HepG2 (cell line): Measurements from ENCODE around the gene DHX16. TPM values are rescaled to one million over a fixed set of nuclear protein-coding genes. Genes with fewer than 3 reads are reported as not detected.

Experiments
- CENPX ChIP-seq: sonication (generic); formaldehyde crosslinking; IDR thresholded peaks from 2 replicates; pipeline ENCODE4 v1.9.0; 2021; ENCODE audit warnings: mild to moderate bottlenecking, missing genetic modification reagents, moderate library complexity
- ELF4 ChIP-seq: sonication (generic); formaldehyde crosslinking; IDR thresholded peaks from 2 replicates; pipeline ENCODE4 v1.5.0; 2020; ENCODE audit warnings: missing genetic modification reagents, mild to moderate bottlenecking, moderate library complexity, borderline replicate concordance
- NFYB ChIP-seq: sonication (generic); formaldehyde crosslinking; IDR thresholded peaks from 2 replicates; pipeline ENCODE4 v1.4.0; 2020; ENCODE audit warnings: missing genetic modification reagents
- NKX3-1 ChIP-seq: sonication (generic); formaldehyde crosslinking; IDR thresholded peaks from 2 replicates; pipeline ENCODE4 v1.5.0; 2020; ENCODE audit warnings: missing genetic modification reagents
- ONECUT2 ChIP-seq: sonication (generic); formaldehyde crosslinking; IDR thresholded peaks from 2 replicates; pipeline ENCODE4 v1.4.0; 2020; ENCODE audit warnings: missing genetic modification reagents
- SNAI1 ChIP-seq: sonication (generic); formaldehyde crosslinking; IDR thresholded peaks from 2 replicates; pipeline ENCODE4 v1.5.0; 2020; ENCODE audit warnings: mild to moderate bottlenecking, missing genetic modification reagents, borderline replicate concordance
- TSC22D2 ChIP-seq: sonication (generic); formaldehyde crosslinking; IDR thresholded peaks from 2 replicates; pipeline ENCODE4 v1.5.1; 2020; ENCODE audit warnings: missing genetic modification reagents, mild to moderate bottlenecking, borderline replicate concordance
- YY1 ChIP-seq: IDR thresholded peaks from 2 replicates; pipeline ENCODE4 v1.6.1; 2011; ENCODE audit warnings: low read length, low read depth, moderate library complexity, mild to moderate bottlenecking; ENCODE audit not compliant: insufficient read depth, insufficient replicate concordance
- ZBTB3 ChIP-seq: sonication (generic); formaldehyde crosslinking; IDR thresholded peaks from 2 replicates; pipeline ENCODE4 v1.4.0; 2020; ENCODE audit warnings: low read depth, mild to moderate bottlenecking, moderate library complexity, missing genetic modification reagents, borderline replicate concordance
- ZNF329 ChIP-seq: sonication (generic); formaldehyde crosslinking; IDR thresholded peaks from 2 replicates; pipeline ENCODE4 v1.9.0; 2021; ENCODE audit warnings: low read depth, mild to moderate bottlenecking, missing genetic modification reagents
- ZNF605 ChIP-seq: sonication (generic); formaldehyde crosslinking; IDR thresholded peaks from 2 replicates; pipeline ENCODE4 v1.8.0; 2022; ENCODE audit warnings: mild to moderate bottlenecking, missing genetic modification reagents
- ZNF780A ChIP-seq: sonication (generic); formaldehyde crosslinking; IDR thresholded peaks from 2 replicates; pipeline ENCODE4 v1.8.0; 2022; ENCODE audit warnings: mild to moderate bottlenecking, missing genetic modification reagents, moderate library complexity
- ZNF878 ChIP-seq: sonication (generic); formaldehyde crosslinking; IDR thresholded peaks from 2 replicates; pipeline ENCODE4 v1.8.1; 2023; ENCODE audit warnings: mild to moderate bottlenecking, missing genetic modification reagents, moderate library complexity
- polyA plus RNA-seq, 8 experiments: library from polyadenylated mRNA; depleted of rRNA in 3 of 8; stranded (reverse) in 7 of 8; unstranded in 1 of 8; fragments of >200 nt; fragmentation: Illumina TruSeq in 4 of 8; extraction: Trizol in 4 of 8; gene quantifications; 2 replicates each; pipeline versions ENCODE4 v1.2.1 to v1.2.3, GENCODE V29; 2011 to 2016; ENCODE audit warnings: low read depth in 4 of 8, missing spikeins in 1 of 8, mixed read lengths in 1 of 8; ENCODE audit not compliant: insufficient read depth in 1 of 8
- total RNA-seq, 5 experiments: library from RNA; depleted of rRNA; stranded (reverse); fragments of >200 nt; fragmentation: Illumina TruSeq; extraction: Trizol; gene quantifications; 2 replicates each; pipeline ENCODE4 v1.2.3, GENCODE V29; 2016; ENCODE audit warnings: low read depth in 1 of 5
- TF ChIP-seq, protein P1 (sequence below), 2 experiments: fragments of 450-650 bp in 1 of 2; sonication (generic) in 1 of 2; formaldehyde crosslinking; IDR thresholded peaks; 2 replicates each; pipeline versions ENCODE4 v1.5.0 to v1.8.0; 2020 to 2022; ENCODE audit warnings: mild to moderate bottlenecking in 1 of 2, missing genetic modification reagents in 1 of 2
- TF ChIP-seq, protein P2 (sequence below): sonication (generic); formaldehyde crosslinking; IDR thresholded peaks from 2 replicates; pipeline ENCODE4 v1.9.0; 2021; ENCODE audit warnings: mild to moderate bottlenecking, missing genetic modification reagents
- TF ChIP-seq, protein P3 (sequence below): sonication (generic); formaldehyde crosslinking; IDR thresholded peaks from 2 replicates; pipeline ENCODE4 v1.4.0; 2020; ENCODE audit warnings: mild to moderate bottlenecking, missing genetic modification reagents

Gene DHX16
- total and polyA plus RNA-seq, 2 of the 13 experiments (the other 11 are each of a cell fraction or from before 2014, with no cell fraction given): 57.0 to 58.5 TPM

DNA sequence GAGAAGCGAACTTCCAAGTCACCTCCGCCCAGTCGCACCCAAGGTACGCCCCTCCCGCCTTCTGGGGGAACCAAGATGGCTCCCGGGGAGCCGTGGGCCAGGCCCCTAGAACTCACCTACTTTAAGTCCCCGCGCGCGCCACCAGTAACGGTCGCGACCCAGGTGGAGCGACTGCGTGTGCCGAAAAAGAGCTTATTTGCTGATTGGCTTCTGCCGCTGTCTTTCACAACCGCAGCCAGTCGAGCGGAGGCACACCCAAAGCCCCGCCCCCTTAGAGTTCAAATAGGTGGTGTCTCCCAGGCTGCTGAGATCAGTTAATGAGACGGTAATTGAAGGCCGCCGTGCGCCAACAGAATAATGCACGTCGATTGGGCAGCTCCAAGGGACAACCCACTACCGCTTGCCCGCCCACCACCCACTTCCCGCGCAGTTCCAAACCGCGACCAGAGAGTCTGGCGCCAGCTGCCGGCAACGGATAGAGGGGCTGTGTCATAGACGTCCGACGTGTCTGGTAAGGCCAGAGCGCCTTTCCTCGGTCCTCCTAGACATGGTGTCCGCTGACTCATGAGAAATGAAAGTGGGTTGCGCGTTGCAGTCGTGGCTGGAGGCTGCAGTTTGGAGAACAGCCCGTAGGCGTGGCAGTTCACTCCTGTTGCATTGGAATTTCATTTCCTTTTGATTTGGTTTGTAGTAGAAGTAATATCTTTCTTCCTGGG is 44.5 kb upstream of the DHX16 start, which contains the start of gene MDC1 (continued):
- TF ChIP-seq, protein P1, sequence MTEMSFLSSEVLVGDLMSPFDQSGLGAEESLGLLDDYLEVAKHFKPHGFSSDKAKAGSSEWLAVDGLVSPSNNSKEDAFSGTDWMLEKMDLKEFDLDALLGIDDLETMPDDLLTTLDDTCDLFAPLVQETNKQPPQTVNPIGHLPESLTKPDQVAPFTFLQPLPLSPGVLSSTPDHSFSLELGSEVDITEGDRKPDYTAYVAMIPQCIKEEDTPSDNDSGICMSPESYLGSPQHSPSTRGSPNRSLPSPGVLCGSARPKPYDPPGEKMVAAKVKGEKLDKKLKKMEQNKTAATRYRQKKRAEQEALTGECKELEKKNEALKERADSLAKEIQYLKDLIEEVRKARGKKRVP (CRISPR knock-in tag; IDR thresholded peaks at IDR 0.05): peak in 1 of 2 experiments; percentile 86; a peak in 2 of 4 replicates
- TF ChIP-seq ONECUT2 (CRISPR knock-in tag) (no peak), SNAI1 (CRISPR knock-in tag) (no peak), ZNF878 (CRISPR knock-in tag) (peak; percentile 99), ZNF605 (CRISPR knock-in tag) (peak; percentile 94; the same call in 1 of the 2 replicates), ZNF329 (peak; percentile 68; the same call in 1 of the 2 replicates), ZBTB3 (CRISPR knock-in tag) (peak; percentile 88; the same call in 1 of the 2 replicates), NKX3-1 (CRISPR knock-in tag) (no peak; the same call in 1 of the 2 replicates), ZNF780A (CRISPR knock-in tag) (peak; percentile 90), TSC22D2 (CRISPR knock-in tag) (peak; percentile 92), YY1 (peak; percentile 94), CENPX (CRISPR knock-in tag) (no peak), NFYB (peak; percentile 98), ELF4 (CRISPR knock-in tag) (no peak)
- TF ChIP-seq, protein P2, sequence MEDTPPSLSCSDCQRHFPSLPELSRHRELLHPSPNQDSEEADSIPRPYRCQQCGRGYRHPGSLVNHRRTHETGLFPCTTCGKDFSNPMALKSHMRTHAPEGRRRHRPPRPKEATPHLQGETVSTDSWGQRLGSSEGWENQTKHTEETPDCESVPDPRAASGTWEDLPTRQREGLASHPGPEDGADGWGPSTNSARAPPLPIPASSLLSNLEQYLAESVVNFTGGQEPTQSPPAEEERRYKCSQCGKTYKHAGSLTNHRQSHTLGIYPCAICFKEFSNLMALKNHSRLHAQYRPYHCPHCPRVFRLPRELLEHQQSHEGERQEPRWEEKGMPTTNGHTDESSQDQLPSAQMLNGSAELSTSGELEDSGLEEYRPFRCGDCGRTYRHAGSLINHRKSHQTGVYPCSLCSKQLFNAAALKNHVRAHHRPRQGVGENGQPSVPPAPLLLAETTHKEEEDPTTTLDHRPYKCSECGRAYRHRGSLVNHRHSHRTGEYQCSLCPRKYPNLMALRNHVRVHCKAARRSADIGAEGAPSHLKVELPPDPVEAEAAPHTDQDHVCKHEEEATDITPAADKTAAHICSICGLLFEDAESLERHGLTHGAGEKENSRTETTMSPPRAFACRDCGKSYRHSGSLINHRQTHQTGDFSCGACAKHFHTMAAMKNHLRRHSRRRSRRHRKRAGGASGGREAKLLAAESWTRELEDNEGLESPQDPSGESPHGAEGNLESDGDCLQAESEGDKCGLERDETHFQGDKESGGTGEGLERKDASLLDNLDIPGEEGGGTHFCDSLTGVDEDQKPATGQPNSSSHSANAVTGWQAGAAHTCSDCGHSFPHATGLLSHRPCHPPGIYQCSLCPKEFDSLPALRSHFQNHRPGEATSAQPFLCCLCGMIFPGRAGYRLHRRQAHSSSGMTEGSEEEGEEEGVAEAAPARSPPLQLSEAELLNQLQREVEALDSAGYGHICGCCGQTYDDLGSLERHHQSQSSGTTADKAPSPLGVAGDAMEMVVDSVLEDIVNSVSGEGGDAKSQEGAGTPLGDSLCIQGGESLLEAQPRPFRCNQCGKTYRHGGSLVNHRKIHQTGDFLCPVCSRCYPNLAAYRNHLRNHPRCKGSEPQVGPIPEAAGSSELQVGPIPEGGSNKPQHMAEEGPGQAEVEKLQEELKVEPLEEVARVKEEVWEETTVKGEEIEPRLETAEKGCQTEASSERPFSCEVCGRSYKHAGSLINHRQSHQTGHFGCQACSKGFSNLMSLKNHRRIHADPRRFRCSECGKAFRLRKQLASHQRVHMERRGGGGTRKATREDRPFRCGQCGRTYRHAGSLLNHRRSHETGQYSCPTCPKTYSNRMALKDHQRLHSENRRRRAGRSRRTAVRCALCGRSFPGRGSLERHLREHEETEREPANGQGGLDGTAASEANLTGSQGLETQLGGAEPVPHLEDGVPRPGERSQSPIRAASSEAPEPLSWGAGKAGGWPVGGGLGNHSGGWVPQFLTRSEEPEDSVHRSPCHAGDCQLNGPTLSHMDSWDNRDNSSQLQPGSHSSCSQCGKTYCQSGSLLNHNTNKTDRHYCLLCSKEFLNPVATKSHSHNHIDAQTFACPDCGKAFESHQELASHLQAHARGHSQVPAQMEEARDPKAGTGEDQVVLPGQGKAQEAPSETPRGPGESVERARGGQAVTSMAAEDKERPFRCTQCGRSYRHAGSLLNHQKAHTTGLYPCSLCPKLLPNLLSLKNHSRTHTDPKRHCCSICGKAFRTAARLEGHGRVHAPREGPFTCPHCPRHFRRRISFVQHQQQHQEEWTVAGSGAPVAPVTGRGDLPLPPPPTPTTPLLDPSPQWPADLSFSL (CRISPR knock-in tag): no peak
- TF ChIP-seq, protein P3, sequence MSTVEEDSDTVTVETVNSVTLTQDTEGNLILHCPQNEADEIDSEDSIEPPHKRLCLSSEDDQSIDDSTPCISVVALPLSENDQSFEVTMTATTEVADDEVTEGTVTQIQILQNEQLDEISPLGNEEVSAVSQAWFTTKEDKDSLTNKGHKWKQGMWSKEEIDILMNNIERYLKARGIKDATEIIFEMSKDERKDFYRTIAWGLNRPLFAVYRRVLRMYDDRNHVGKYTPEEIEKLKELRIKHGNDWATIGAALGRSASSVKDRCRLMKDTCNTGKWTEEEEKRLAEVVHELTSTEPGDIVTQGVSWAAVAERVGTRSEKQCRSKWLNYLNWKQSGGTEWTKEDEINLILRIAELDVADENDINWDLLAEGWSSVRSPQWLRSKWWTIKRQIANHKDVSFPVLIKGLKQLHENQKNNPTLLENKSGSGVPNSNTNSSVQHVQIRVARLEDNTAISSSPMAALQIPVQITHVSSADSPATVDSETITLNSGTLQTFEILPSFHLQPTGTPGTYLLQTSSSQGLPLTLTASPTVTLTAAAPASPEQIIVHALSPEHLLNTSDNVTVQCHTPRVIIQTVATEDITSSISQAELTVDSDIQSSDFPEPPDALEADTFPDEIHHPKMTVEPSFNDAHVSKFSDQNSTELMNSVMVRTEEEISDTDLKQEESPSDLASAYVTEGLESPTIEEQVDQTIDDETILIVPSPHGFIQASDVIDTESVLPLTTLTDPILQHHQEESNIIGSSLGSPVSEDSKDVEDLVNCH (CRISPR knock-in tag): no peak
